GM18507 (cell line): ENCODE measurements around the gene GDAP2.

Source experiments
- DNase-seq: peaks from one replicate; pipeline ENCODE4 v3.0.0; 2011; ENCODE audit warnings: low read depth; ENCODE audit not compliant: insufficient read length; ENCODE audit errors: extremely low spot score
- FAIRE-seq: peaks from 2 replicates; lab custom pipeline; 2011; peaks lifted over from hg19 to GRCh38; lab: Jason Lieb, UNC

GDAP2 gene

DNA sequence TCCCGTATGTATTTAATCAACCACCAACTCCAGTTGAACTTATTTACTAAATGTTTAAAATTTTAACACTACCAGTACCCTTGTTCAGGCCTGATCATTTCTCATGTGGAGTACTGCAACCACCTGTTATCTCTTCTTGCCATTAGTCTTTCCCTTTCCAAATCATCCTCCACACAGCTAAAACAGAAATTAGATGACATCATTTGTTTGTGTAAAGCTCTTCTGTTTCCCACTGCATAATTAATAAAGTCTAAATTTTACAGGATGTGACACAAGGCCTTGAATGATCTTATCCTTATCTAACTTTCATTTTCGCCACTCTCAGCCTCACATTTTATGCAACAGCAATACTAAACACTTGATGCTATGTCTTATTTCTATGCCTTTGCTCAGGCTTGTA is 24.4 kb downstream of the GDAP2 start:
- FAIRE-seq (no peak), DNase-seq (no peak)

DNA sequence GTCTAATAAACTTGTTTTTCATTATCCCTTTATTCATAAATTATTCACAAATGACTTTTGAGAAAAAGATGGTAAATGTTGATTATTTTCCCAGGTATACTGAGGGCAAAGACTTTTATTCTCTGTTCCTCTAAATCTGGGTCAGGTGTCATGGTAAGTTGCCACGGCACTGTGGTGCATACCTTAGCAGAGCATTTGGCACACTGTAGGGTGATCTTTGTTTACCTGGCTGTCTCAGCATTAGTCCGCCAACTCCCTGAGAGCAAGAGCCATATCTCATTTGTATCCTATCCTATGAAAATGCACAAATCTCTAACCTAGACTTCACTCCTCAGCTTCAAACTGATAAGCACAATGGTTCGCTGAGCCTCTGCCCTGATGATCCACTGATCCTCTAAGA is 24.9 kb downstream of the GDAP2 start:
- peak; percentile 41 for FAIRE-seq
- no peak for DNase-seq

DNA sequence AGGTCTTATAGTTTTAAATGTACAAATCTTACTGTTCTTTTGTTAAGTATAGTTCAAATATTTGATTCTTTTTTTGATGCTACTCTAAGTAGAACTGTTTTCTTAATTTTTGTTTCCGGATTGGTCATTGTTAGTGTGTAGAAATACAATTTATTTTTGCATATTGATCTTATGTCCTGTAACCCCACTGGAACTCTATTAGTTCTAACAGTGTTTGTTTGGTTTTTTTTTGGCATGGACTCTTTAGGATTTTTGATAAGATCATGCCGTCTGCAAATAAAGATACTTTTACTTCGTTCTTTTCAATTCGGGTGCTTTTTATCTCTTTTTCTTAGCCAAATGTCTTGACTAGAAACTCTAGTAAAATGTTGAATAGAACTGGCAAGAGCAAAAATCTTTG is 26.5 kb downstream of the GDAP2 start:
- no peak for DNase-seq
- no peak for FAIRE-seq

DNA sequence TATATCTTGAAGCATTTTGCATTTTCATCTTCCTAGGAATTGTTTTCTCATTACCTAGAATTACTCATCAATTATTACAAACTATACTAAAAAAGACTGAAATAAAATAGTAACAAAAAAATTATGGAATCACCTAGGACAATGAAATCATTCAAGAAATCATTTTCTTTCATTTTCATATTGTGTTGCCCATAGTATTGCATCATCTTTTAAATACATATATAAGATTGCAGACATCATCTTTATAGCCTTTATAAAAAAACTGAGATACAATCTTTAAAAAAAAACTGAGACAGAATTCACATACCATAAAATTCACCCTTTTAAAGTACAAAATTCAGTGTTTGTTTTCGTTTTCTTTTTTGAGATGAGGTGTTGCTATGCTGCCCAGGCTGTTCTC is 29.6 kb downstream of the GDAP2 start:
- DNase-seq = no peak
- no peak for FAIRE-seq

DNA sequence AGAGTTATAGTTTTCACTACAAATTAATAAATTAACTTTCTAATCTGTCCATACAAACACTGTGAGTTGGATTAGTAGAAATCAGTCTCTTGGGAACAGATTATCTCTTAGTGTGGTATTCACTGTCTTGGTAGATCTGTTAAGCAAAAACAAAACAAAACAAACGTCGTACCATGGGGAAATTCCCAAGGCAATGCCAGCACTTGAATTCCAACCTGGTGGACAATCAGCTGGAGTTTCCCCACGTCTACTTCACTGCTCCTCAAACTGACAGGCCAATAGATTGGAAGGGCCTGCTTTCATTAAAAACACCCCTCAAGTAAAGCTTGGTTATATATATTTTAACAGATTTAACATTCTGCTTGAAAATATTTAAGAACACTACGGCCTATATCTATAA is 31.9 kb downstream of the GDAP2 start:
- FAIRE-seq (no peak), DNase-seq (no peak)

DNA sequence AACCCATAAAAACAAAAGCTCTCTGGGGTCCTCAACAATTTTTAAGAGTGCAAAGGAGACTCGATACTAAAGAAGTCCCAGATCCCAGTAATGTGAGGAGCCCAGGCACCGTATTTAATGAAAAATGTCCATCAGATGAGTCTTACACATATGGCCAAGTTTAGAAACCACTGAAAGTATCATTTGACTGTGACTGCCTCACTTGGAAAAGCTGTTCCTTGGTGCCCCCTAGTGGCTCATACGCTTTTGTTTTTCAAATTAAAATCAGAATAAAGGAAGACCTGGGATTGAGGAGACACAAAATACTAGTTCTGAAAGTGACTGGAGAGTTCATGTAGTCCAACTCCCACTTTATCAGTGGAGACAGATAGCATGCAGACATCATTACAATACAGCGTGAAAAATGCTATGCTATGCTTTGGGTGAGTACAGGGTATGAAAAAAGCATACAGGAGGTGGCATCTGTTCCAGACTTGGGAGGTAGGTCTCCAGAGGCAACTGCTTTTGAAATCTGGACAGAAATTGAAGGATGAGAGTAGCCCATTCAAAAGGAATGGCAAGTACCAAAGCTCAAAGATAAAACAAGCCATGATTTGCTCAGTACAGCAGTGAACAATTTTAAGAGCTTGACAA is 33.8 kb downstream of the GDAP2 start:
- peak; percentile 30 for DNase-seq
- FAIRE-seq = peak; percentile 94

DNA sequence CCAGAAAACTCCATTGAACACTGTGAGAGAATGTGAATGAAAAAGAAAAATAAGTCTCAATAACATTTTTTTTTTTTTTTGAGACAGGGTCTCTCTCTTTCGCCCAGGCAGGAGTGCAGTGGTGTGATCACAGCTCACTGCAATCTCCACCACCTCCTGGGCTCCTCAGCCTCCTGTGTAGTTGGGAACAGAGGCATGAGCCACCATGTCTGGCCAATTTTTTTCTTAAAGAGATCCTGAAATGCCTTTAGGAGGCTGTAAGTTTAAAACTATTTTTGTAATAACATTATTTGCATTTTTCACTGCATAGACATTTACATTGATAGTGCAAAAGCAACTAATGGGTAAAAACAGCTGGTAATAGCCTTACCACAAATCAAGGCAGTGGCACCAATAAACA is 35.3 kb downstream of the GDAP2 start:
- no peak for FAIRE-seq
- DNase-seq = no peak

DNA sequence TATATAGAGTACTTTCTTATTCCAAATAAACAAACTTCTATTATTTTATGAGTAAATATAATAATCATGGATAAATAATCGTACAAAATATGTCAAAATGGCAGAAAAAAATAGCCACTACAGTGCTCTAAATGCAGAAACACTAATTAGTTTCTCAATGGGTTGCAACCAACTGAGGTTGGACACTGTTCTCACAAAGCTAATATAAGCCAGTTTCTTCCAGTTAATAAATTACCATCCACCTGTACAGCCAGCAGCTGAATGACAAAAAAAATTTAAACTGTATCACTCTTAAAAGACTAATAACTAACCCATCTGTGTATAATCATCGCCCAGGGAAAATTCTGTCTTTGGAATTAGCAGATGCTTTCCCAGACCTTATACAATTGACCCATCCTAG is 36.9 kb downstream of the GDAP2 start:
- DNase-seq = no peak
- FAIRE-seq = no peak

DNA sequence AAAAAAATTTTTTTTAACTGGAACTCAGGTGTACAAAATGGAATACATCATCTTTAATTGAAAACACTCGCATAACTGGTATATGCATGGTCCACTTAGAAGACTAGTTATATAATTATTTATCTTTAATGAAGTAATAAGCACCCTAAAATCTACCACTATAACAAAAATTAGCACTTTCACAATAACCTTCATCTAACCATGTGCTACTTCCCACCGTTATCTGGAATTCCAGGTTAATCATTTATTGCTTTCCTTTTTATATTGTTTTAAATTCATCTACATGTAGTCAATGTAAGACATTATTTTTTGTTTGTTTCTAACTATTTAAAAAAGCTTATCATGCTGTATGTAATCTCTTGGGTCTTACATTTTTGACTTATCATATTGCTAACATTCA is 39.0 kb downstream of the GDAP2 start:
- FAIRE-seq = no peak
- DNase-seq = no peak

DNA sequence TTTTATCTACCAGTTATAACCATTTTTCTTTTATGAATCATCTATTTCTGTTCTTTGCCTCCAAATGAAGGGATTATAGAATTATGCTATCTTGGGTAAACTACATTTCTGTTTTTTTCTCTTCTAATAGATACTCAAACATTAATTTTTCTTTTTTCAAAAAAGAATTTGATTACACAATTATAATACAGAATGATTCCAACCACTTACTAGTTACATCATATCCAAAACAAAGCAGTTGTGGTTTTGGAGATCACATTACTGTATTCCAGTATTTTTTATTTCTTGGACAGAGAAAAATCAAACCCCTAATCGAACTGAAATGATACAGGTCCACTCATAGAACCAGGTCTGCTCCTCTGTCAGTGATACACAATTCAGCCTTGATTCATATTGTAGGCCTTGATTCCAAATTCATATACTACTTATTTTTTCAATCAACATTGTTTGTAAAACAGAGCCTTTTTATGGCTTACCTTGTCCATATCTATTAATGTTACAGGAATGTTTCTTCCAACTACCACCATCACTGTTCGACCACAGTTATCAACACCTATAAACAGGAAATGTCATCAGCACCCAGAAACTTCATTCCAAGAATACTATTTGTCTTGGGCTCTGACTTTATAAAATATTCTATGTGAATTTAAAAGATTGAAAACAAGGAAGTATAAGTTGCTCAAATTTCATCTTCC is 43.2 kb downstream of the GDAP2 start:
- FAIRE-seq = no peak
- DNase-seq = no peak

DNA sequence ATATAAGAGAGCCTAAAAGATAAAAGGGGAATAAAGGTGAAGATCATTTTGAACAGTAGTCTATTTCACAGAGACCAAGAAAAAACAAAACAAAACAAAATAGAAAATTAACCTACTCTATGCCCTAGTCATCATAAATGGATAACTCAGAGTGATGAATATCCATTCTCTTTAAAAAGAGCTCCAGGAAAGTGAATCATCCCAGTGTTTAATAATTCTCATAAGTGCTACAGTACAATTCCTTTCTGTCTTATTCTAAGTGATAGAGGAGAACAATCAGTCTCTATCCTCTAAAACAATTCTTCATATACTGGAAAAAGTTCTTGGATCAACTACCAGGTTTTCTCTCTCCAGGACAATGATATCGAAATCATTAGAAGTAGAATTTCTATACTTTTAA is 45.8 kb downstream of the GDAP2 start:
- DNase-seq = no peak
- FAIRE-seq = no peak

DNA sequence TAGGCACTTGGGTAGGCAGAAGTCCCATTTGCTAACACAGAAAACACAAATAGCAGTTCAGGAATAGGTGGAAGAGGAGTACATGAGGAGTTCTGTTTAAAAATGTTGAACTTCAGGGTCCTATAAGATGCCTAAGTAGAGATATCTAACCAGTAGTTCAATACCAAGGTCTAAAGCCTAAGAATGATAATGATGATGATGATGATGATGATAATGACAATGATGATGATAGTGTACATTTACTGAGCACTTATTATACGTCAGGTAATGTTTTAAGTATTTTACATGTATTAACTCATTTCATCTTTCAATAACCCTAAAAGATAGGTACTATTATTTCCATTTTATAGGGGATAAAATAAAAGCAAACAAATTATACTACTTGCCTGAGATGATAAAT is 50.1 kb downstream of the GDAP2 start:
- no peak for DNase-seq
- FAIRE-seq = no peak

DNA sequence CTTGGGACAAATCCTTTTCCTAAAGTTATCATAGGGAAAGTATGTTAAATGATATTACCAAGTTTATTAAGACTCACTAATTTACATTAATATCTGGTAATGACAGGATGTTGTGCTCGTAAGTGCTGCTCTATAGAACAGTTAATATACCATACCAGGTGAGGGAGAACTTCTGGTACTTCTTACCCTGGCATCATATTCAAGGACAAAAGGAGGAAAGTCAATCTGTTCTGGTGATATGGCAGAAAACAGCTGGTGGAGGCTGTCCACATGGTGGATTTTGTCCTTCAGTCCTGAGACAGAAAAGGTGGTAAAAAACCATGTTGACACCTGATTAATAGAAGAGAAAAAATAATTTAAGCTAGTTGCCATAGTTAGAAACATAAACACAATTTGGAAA is 51.6 kb downstream of the GDAP2 start:
- no peak for FAIRE-seq
- no peak for DNase-seq

DNA sequence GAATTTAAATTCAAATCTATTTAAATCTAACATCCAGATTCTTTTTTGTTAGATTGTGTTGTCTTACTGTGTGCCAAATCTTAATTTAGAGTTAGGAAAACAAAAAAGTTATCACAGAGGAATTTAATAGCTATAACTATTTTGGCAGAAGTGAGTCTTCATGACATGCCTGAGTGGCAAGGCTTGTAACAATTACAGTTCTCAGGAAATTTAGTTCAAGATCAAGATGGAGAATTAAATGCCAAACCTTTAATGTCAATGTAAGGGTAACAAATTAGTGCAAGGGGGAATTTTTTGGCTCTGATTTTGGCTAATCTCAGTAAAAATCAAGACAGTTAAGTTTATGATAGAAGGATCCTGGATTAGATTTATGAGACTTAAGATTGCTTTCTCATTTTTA is 58.4 kb downstream of the GDAP2 start:
- FAIRE-seq (no peak), DNase-seq (no peak)

DNA sequence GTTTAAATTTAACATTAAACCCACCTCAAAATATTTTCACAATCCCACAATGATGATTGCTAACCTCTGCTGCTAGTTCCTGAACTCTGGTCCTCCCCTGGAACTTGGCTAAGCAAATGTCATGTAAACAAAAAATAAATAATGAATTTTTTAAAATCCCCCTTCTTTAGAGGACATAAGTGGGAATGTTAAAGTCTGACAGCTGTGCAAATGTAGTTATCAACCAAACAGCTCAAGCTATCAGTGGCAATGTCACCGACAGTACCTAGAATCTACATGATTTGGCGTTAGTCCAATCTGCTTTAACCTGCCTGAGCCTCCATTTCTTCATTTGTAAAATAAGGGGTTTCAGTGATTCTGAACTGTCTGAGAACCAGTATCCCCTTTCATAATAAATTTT is 67.7 kb downstream of the GDAP2 start:
- DNase-seq (no peak), FAIRE-seq (no peak)

DNA sequence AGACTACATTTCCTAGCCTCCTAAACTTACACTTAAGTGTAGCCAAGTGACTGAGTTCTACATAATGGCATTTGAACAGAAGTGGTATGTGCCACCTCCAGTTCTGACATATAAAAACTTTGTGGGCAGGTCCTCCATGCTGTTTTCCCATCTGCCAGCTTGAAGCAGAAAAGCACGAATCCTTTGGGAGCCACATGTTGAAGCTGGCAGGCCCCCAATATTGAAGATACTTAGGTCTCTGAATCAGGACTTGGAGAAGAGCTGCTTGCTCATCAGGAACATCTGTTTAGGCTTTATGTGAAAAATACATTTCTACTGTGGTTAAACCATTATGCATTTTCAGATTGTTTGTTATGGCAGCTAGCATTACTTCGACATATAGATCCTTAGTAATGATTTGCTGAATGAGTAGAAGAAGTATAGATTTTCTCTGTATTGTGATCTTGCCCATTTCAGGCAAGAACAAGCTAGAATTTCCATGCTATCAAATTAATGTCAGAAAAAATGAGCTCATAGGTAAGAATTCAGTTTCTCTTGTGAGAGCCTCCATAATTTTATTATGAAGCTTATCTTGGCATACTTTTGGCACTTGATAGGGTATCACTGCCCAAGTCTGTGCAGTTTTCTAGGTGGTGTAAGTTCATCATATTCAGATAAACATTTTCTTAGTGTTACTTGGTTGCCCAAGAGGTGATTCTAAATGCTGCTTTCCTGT is 68.4 kb downstream of the GDAP2 start:
- FAIRE-seq (no peak), DNase-seq (no peak)

DNA sequence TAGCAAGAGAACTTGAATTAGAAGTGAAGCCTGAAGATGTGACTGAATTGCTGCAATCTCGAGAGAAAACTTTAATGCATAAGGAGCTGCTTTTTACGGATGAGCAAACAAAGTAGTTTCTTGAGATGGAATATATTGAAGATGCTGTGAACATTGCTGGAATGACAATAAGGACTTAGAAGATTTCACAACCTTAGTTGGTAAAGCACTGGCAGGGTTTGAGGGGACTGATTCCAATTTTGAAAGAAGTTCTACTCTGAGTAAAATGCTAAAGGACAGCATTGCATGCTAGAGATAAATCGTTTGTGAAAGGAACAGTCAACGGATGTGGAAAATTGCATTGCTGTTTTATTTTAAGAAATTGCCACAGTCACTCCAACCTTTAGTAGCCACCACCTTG is 69.5 kb downstream of the GDAP2 start:
- DNase-seq (no peak), FAIRE-seq (no peak)

DNA sequence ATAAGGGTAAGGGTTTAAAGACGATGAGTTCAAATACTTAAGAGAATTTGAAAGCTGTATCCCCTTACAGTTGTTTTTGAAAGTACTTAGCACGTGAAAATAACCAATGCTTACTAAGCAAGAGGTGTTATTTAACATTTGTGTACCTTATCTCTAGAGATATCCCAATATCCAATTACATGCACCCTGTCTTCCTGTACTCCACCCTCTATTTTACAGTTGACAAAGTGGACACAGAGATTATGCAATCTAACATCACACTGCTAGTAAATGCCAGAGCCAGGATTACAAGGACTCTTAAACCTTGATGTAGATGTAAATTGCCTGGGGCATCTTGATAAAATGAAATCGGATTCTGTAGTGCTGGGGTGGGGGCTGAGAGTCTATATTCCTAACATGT is 72.0 kb downstream of the GDAP2 start:
- FAIRE-seq (no peak), DNase-seq (no peak)

DNA sequence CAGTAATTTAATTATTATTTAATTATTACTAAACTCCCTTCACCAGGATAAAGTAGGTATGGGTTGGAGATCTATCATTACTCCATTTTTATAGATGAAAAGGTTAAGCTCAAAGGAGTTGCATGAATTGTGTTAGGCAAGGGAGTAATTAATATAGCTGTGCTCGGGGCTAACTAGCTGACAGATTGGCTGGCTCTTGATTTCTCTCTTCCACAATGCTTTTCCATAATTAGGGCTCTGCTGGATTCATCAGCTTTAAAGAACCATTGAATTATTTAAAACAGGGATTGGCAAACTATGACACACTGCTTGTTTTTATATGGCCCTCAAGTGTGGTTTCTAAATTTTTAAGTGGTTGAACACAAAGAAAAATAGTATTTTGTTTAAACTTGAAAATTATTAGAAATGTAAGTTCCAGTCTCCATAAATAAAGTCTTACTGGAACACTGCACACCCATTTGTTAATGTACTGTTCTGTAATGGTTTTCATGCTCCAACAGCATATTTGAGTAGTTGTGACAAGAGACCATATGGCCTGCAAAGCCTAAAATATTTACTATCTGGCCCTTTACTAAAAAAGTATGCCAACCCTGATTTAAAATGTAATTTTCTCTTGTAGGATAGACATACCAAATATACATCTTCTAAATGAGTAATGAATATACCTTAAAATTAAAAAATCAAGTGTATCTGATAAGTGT is 76.4 kb downstream of the GDAP2 start:
- FAIRE-seq (no peak), DNase-seq (no peak)

DNA sequence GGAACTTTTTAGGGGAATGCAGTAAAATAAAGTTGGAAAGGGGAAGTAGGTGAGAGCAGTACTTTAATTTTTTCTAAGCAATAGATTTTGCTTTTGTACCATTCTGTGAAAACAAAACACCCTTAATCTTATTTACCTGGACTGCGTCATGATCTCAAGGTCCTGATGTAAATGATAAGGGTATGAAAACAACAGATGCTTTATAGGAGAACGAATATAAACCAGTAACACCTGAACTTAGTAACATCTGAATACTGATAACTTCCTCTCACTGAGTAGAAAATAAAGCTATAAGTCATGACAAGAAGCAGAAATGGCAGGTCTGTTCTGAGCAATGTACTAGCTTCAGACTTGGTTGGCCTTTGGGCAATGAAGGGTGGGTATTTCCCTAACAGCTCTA is 77.7 kb downstream of the GDAP2 start:
- FAIRE-seq (no peak), DNase-seq (no peak)
